ENCODE results near the gene CREBBP.

DNA sequence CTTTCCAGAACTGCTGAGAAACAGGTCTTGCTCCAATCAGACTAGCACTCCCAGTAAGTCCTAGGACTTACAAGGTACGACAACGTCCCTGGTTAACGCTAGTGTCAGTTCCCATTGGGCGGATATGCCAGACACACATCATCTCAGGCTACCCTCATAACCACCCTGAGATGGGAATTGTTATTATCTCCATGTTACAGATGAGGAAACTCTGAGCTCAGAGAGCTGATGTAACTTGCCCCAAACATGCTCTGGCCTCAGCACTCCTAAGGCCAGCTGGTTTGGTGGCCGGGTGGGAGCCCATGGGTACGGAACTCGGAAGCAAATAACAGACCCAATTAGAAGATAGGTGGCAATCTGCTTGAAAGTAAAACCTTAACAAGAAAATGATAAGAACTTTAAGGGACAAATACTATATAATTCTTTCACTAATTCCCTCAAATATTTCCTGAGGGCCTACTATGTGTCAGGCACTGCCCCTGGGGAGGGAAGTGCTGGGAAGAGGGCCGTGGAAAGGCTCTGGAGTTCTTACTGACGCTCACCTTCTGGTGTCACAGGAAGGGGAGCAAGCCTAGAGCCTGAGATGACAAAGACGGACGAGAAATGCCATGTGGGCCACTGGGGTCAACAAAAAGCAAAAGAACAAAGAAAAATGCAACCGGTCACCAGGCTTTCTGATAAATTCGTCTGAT is 6.9 kb downstream of the CREBBP start:
- TF ChIP-seq POLR2A (IDR thresholded peaks at IDR 0.05; ENCODE audit: low read length) (no peak), GATA1 (IDR thresholded peaks at IDR 0.05; ENCODE audit: low read depth, low read length) (no peak)

Measured in erythroblast (primary cell).